Liver (tissue), 9 donors: ENCODE results near the gene TUBG2. TPM values are rescaled to one million over a fixed set of nuclear protein-coding genes. Genes with fewer than 3 reads are reported as not detected.

Experiments
- DNase-seq: peaks from one replicate; pipeline ENCODE4 v3.0.0-alpha.2; 2017; ENCODE audit warnings: low spot score
- H3K27ac ChIP-seq, 2 donors: one replicate each; pipeline ENCODE4 v1.7.0; 2013; ENCODE audit warnings: inconsistent platforms in 2 of 2, low read length in 2 of 2, control low read depth in 1 of 2, low read depth in 1 of 2, mild to moderate bottlenecking in 1 of 2
- H3K27me3 ChIP-seq, 4 donors: one replicate each; pipeline versions ENCODE4 v1.6.1 to v1.7.0; 2013; ENCODE audit warnings: low read length in 3 of 4, inconsistent platforms in 1 of 4, mild to moderate bottlenecking in 1 of 4, moderate library complexity in 1 of 4; ENCODE audit not compliant: control insufficient read depth in 4 of 4, insufficient read depth in 4 of 4
- H3K36me3 ChIP-seq, 4 donors: one replicate each; pipeline versions ENCODE4 v1.6.1 to v1.7.0; 2013; ENCODE audit warnings: low read length in 3 of 4, mild to moderate bottlenecking in 3 of 4, low read depth in 1 of 4, moderate library complexity in 1 of 4; ENCODE audit not compliant: control insufficient read depth in 4 of 4, insufficient read depth in 3 of 4
- H3K4me1 ChIP-seq, 4 donors: one replicate each; pipeline versions ENCODE4 v1.6.1 to v1.7.0; 2013; ENCODE audit warnings: low read length in 3 of 4, mild to moderate bottlenecking in 3 of 4, moderate library complexity in 1 of 4; ENCODE audit not compliant: control insufficient read depth in 4 of 4, insufficient read depth in 4 of 4
- H3K4me3 ChIP-seq, 3 donors: one replicate each; pipeline versions ENCODE4 v1.6.1 to v1.7.0; 2013; ENCODE audit warnings: low read length in 3 of 3, control low read depth in 1 of 3, low read depth in 1 of 3, mild to moderate bottlenecking in 1 of 3
- H3K9ac ChIP-seq, 2 donors: one replicate each; pipeline ENCODE4 v1.7.0; 2013; ENCODE audit warnings: low read length in 2 of 2, mild to moderate bottlenecking in 2 of 2, moderate library complexity in 2 of 2, control low read depth in 1 of 2, low read depth in 1 of 2
- H3K9me3 ChIP-seq, 4 donors: one replicate each; pipeline versions ENCODE4 v1.6.1 to v1.7.0; 2013; ENCODE audit warnings: low read length in 3 of 4; ENCODE audit not compliant: control insufficient read depth in 4 of 4
- EGR1 ChIP-seq, 2 donors: IDR thresholded peaks; 2 replicates each; pipeline ENCODE4 v1.6.1; 2016 to 2018; ENCODE audit warnings: antibody characterized with exemption in 2 of 2, low read depth in 2 of 2
- FOXA1 ChIP-seq: IDR thresholded peaks from 2 replicates; pipeline ENCODE4 v1.6.1; 2016; ENCODE audit warnings: antibody characterized with exemption
- FOXA2 ChIP-seq: IDR thresholded peaks from 2 replicates; pipeline ENCODE4 v1.6.1; 2016; ENCODE audit warnings: antibody characterized with exemption
- GABPA ChIP-seq, 2 donors: IDR thresholded peaks in 1 of 2; conservative IDR thresholded peaks in 1 of 2; 2 replicates each; pipeline ENCODE4 v1.6.1; 2016; ENCODE audit warnings: antibody characterized with exemption in 2 of 2, mild to moderate bottlenecking in 1 of 2, moderate library complexity in 1 of 2
- HNF4A ChIP-seq, 2 donors: conservative IDR thresholded peaks; 2 replicates each; pipeline ENCODE4 v1.6.1; 2016; ENCODE audit warnings: antibody characterized with exemption in 2 of 2, mild to moderate bottlenecking in 2 of 2
- HNF4G ChIP-seq: IDR thresholded peaks from 2 replicates; pipeline ENCODE4 v1.6.1; 2016; ENCODE audit warnings: antibody characterized with exemption
- JUND ChIP-seq, 2 donors: IDR thresholded peaks; 2 replicates each; pipeline ENCODE4 v1.6.1; 2016; ENCODE audit warnings: antibody characterized with exemption in 2 of 2
- NR2F2 ChIP-seq: IDR thresholded peaks from 2 replicates; pipeline ENCODE4 v1.6.1; 2016; ENCODE audit warnings: antibody characterized with exemption
- RAD21 ChIP-seq, 2 donors: IDR thresholded peaks; 2 replicates each; pipeline ENCODE4 v1.6.1; 2016; ENCODE audit warnings: antibody characterized with exemption in 2 of 2, mild to moderate bottlenecking in 2 of 2
- RXRA ChIP-seq, 2 donors: IDR thresholded peaks; 2 replicates each; pipeline ENCODE4 v1.6.1; 2017 to 2018; ENCODE audit warnings: antibody characterized with exemption in 2 of 2, mild to moderate bottlenecking in 1 of 2
- SP1 ChIP-seq: IDR thresholded peaks from 2 replicates; pipeline ENCODE4 v1.6.1; 2018; ENCODE audit warnings: antibody characterized with exemption, mild to moderate bottlenecking
- YY1 ChIP-seq: IDR thresholded peaks from 2 replicates; pipeline ENCODE4 v1.6.1; 2016; ENCODE audit warnings: antibody characterized with exemption, mild to moderate bottlenecking
- WGBS: extraction: QIAGEN DNeasy Blood & Tissue Kit; methylation state at CpG from one replicate; pipeline ENCODE4 v1.1.7; 2013; 5-methylcytosine and 5-hydroxymethylcytosine counted together
- polyA plus RNA-seq, 2 donors: library from polyadenylated mRNA; stranded (reverse) in 1 of 2; unstranded in 1 of 2; fragments of 200-250 nt in 1 of 2; fragments of >200 nt in 1 of 2; fragmentation: Nextera tagmentation in 1 of 2; extraction: Ambion mirVana in 1 of 2; gene quantifications; one replicate each; pipeline versions ENCODE4 v1.2.1 to v1.2.3, GENCODE V29; 2013 to 2015
- total RNA-seq, 2 donors: library from RNA; depleted of rRNA; stranded (reverse); fragments of >200 nt; gene quantifications; one replicate each; pipeline ENCODE4 v1.2.3, GENCODE V29; 2014
- TF ChIP-seq, protein P1 (sequence below): IDR thresholded peaks from 2 replicates; pipeline ENCODE4 v1.6.1; 2016; ENCODE audit warnings: antibody characterized with exemption
- TF ChIP-seq, protein P2 (sequence below): fragments of 150-350 bp; IDR thresholded peaks from 2 replicates; pipeline ENCODE4 v1.5.1; 2017; ENCODE audit warnings: improper control_type of control experiment, low read depth, low read length; ENCODE audit not compliant: missing input control
- TF ChIP-seq, protein P3 (sequence below): IDR thresholded peaks from 2 replicates; pipeline ENCODE4 v1.6.1; 2016; ENCODE audit warnings: antibody characterized with exemption
- TF ChIP-seq, protein P4 (sequence below): IDR thresholded peaks from 2 replicates; pipeline ENCODE4 v1.6.1; 2016; ENCODE audit warnings: antibody characterized with exemption, mild to moderate bottlenecking
- TF ChIP-seq, protein P5 (sequence below): IDR thresholded peaks from 2 replicates; pipeline ENCODE4 v1.6.1; 2016; ENCODE audit warnings: antibody characterized with exemption
- donor health status: healthy.
- donor health status: healthy.
- donor health status: healthy.
- donor health status: healthy.
- donor health status: healthy.

TUBG2 gene
- total and polyA plus RNA-seq, 4 donors = 1.4 to 10.8 (median 5.0) TPM

DNA sequence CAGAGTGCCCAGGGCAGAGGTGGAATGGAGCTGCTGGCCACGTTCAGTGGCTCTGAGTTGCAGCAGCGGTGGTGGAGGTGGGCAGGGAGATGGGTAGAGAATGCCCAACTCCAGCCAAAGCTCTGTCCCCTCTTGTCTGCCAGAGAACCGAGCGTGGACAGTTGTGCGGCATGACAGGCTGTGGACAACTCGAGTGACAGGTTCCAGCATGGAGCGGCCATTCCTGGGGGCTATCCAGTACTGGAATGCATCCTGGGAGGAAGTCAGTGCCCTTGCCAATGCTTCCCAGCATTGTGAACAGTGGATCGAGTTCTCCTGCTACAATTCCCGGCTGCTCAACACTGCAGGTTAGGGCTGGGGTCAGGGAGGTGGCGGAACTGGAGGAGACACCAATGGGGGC, 31.5 kb downstream of the TUBG2 start (continued):
- TF ChIP-seq GABPA (IDR thresholded peaks at IDR 0.05 in 1 of 2, conservative IDR thresholded peaks at IDR 0.05 in 1 of 2) (no peak), FOXA2 (no peak)
- TF ChIP-seq, protein P1, sequence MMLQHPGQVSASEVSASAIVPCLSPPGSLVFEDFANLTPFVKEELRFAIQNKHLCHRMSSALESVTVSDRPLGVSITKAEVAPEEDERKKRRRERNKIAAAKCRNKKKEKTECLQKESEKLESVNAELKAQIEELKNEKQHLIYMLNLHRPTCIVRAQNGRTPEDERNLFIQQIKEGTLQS = no peak

DNA sequence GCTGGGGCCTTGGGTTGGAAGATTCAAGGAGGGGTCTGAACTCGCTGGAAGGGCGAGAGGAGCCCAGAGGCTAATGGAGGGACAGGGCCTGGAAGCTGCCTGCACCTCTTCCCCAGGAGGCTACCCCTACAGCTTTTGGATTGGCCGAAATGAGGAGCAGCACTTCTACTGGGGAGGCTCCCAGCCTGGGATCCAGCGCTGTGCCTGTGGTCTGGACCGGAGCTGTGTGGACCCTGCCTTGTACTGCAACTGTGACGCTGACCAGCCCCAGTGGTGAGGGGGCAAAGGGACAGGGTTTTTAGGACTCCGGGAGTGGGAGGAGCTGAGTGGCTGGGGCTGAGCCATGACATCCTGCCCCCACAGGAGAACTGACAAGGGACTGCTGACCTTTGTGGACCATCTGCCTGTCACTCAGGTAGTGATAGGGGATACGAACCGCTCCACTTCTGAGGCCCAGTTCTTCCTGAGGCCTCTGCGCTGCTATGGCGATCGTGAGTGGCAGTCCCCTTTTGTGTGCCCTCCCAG, 32.0 kb downstream of the TUBG2 start:
- no peak for TF ChIP-seq FOXA2
- TF ChIP-seq GABPA (IDR thresholded peaks at IDR 0.05 in 1 of 2, conservative IDR thresholded peaks at IDR 0.05 in 1 of 2) = no peak
- no peak for TF ChIP-seq FOXA1
- TF ChIP-seq, protein P1 = no peak
- no peak for TF ChIP-seq EGR1 (IDR thresholded peaks at IDR 0.05; ENCODE audit: low read depth in 2 of 2)
- TF ChIP-seq, protein P2, sequence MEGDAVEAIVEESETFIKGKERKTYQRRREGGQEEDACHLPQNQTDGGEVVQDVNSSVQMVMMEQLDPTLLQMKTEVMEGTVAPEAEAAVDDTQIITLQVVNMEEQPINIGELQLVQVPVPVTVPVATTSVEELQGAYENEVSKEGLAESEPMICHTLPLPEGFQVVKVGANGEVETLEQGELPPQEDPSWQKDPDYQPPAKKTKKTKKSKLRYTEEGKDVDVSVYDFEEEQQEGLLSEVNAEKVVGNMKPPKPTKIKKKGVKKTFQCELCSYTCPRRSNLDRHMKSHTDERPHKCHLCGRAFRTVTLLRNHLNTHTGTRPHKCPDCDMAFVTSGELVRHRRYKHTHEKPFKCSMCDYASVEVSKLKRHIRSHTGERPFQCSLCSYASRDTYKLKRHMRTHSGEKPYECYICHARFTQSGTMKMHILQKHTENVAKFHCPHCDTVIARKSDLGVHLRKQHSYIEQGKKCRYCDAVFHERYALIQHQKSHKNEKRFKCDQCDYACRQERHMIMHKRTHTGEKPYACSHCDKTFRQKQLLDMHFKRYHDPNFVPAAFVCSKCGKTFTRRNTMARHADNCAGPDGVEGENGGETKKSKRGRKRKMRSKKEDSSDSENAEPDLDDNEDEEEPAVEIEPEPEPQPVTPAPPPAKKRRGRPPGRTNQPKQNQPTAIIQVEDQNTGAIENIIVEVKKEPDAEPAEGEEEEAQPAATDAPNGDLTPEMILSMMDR = no peak
- TF ChIP-seq NR2F2 = no peak
- TF ChIP-seq YY1 = no peak
- no peak for TF ChIP-seq SP1
- TF ChIP-seq, protein P3, sequence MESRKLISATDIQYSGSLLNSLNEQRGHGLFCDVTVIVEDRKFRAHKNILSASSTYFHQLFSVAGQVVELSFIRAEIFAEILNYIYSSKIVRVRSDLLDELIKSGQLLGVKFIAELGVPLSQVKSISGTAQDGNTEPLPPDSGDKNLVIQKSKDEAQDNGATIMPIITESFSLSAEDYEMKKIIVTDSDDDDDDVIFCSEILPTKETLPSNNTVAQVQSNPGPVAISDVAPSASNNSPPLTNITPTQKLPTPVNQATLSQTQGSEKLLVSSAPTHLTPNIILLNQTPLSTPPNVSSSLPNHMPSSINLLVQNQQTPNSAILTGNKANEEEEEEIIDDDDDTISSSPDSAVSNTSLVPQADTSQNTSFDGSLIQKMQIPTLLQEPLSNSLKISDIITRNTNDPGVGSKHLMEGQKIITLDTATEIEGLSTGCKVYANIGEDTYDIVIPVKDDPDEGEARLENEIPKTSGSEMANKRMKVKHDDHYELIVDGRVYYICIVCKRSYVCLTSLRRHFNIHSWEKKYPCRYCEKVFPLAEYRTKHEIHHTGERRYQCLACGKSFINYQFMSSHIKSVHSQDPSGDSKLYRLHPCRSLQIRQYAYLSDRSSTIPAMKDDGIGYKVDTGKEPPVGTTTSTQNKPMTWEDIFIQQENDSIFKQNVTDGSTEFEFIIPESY = no peak
- no peak for TF ChIP-seq HNF4A (conservative IDR thresholded peaks at IDR 0.05)
- TF ChIP-seq RAD21 (IDR thresholded peaks at IDR 0.05) = no peak
- no peak for TF ChIP-seq HNF4G
- no peak for TF ChIP-seq RXRA (IDR thresholded peaks at IDR 0.05)
- TF ChIP-seq JUND (IDR thresholded peaks at IDR 0.05) = no peak
- TF ChIP-seq, protein P4, sequence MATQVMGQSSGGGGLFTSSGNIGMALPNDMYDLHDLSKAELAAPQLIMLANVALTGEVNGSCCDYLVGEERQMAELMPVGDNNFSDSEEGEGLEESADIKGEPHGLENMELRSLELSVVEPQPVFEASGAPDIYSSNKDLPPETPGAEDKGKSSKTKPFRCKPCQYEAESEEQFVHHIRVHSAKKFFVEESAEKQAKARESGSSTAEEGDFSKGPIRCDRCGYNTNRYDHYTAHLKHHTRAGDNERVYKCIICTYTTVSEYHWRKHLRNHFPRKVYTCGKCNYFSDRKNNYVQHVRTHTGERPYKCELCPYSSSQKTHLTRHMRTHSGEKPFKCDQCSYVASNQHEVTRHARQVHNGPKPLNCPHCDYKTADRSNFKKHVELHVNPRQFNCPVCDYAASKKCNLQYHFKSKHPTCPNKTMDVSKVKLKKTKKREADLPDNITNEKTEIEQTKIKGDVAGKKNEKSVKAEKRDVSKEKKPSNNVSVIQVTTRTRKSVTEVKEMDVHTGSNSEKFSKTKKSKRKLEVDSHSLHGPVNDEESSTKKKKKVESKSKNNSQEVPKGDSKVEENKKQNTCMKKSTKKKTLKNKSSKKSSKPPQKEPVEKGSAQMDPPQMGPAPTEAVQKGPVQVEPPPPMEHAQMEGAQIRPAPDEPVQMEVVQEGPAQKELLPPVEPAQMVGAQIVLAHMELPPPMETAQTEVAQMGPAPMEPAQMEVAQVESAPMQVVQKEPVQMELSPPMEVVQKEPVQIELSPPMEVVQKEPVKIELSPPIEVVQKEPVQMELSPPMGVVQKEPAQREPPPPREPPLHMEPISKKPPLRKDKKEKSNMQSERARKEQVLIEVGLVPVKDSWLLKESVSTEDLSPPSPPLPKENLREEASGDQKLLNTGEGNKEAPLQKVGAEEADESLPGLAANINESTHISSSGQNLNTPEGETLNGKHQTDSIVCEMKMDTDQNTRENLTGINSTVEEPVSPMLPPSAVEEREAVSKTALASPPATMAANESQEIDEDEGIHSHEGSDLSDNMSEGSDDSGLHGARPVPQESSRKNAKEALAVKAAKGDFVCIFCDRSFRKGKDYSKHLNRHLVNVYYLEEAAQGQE = no peak
- TF ChIP-seq, protein P5, sequence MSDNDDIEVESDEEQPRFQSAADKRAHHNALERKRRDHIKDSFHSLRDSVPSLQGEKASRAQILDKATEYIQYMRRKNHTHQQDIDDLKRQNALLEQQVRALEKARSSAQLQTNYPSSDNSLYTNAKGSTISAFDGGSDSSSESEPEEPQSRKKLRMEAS = no peak
- Histone ChIP-seq H3K9ac (no peak overlapping the region), H3K36me3 (peaks cover 0 to 1% (median 0%) of the 10 kb centered on the region in 4 donors), H3K27me3 (peaks cover 0 to 3% (median 0%) of the 10 kb centered on the region in 4 donors), H3K4me3 (no peak overlapping the region), H3K4me1 (no peaks in the 10 kb centered on the region), H3K9me3 (no peaks in the 10 kb centered on the region), H3K27ac (no peak overlapping the region)
- DNase-seq = no peak
- 86% methylated on average over 12 of the region's 12 CpGs for WGBS
